Superior temporal gyrus (tissue), 1 donor: ENCODE results near the gene RGS21.
A peak's percentile ranks its signal among the peaks of the same experiment; 100 is the strongest.
"Not testable (repeated sequence)": the region's sequence is repeated elsewhere in the genome, so short reads cannot be mapped to it uniquely, and the experiment has no call there.

Source experiments
- DNase-seq: peaks from one replicate; pipeline ENCODE4 v3.0.0-alpha.2; 2016; ENCODE audit errors: extremely low spot score

The RGS21 gene

GRCh38 chr1:192316942-192317450 is at the start of gene RGS21:
TSS of gene RGS21 (plus strand) at chr1:192316992. CDS start at chr1:192343037, 26,045 bp downstream.
- no peak for DNase-seq

- DNase-seq: no peak
Observed at GRCh38 chr1:192268468-192269052, 48.2 kb upstream of the RGS21 start.

- no peak for DNase-seq
Observed at GRCh38 chr1:192270398-192270797, 46.4 kb upstream of the RGS21 start.

GRCh38 chr1:192272732-192273131 is 44.1 kb upstream of the RGS21 start:
- no peak for DNase-seq

- no peak for DNase-seq
Observed at GRCh38 chr1:192274588-192274987, 42.2 kb upstream of the RGS21 start.

GRCh38 chr1:192277635-192278034 is 39.2 kb upstream of the RGS21 start:
- no peak for DNase-seq

GRCh38 chr1:192284927-192285326 is 31.9 kb upstream of the RGS21 start:
- no peak for DNase-seq

GRCh38 chr1:192303029-192303428 is 13.8 kb upstream of the RGS21 start:
- DNase-seq: no peak

GRCh38 chr1:192308314-192308713 is 8.5 kb upstream of the RGS21 start:
- DNase-seq: not testable (repeated sequence)

- peak; percentile 49 for DNase-seq
Observed at GRCh38 chr1:192311281-192311680, 5.5 kb upstream of the RGS21 start.

GRCh38 chr1:192327997-192328396 is 11.2 kb downstream of the RGS21 start:
- no peak for DNase-seq

GRCh38 chr1:192342842-192343241 is 26.1 kb downstream of the RGS21 start:
- no peak for DNase-seq

- no peak for DNase-seq
Observed at GRCh38 chr1:192343344-192343743, 26.6 kb downstream of the RGS21 start.

GRCh38 chr1:192349314-192349713 is 32.5 kb downstream of the RGS21 start:
- no peak for DNase-seq

GRCh38 chr1:192350356-192350755 is 33.6 kb downstream of the RGS21 start:
- no peak for DNase-seq

- no peak for DNase-seq
Observed at GRCh38 chr1:192351550-192351949, 34.8 kb downstream of the RGS21 start.

GRCh38 chr1:192357924-192358323 is 41.1 kb downstream of the RGS21 start:
- no peak for DNase-seq

- no peak for DNase-seq
Observed at GRCh38 chr1:192358402-192358801, 41.6 kb downstream of the RGS21 start.

GRCh38 chr1:192358822-192359221 is 42.0 kb downstream of the RGS21 start:
- no peak for DNase-seq

GRCh38 chr1:192363177-192363576 is 46.4 kb downstream of the RGS21 start:
- no peak for DNase-seq

GRCh38 chr1:192367436-192367835 is 50.6 kb downstream of the RGS21 start:
- no peak for DNase-seq

- no peak for DNase-seq
Observed at GRCh38 chr1:192375306-192375705, 58.5 kb downstream of the RGS21 start.

GRCh38 chr1:192376374-192376773 is 59.6 kb downstream of the RGS21 start:
- DNase-seq: no peak

- no peak for DNase-seq
Observed at GRCh38 chr1:192378276-192378675, 61.5 kb downstream of the RGS21 start.
